Right atrium auricular region (tissue), 2 donors: Measurements from ENCODE around the gene CEP131. TPM values are rescaled to one million over a fixed set of nuclear protein-coding genes. Genes with fewer than 3 reads are reported as not detected.
"Not testable (repeated sequence)": the region's sequence is repeated elsewhere in the genome, so short reads cannot be mapped to it uniquely, and the experiment has no call there.

ENCODE experiments used
- DNase-seq: peaks from one replicate; pipeline ENCODE4 v3.0.0-alpha.2; 2019; ENCODE audit warnings: low spot score
- H3K27ac ChIP-seq, 2 donors: fragments of 200-600 bp; sonication (generic); 1 replicate in 1 of 2; 2 replicates in 1 of 2; pipeline ENCODE4 v1.5.1; 2016 to 2019
- H3K27me3 ChIP-seq, 2 donors: fragments of 200-600 bp; sonication (generic); one replicate each; pipeline versions ENCODE4 v1.5.1 to v1.6.0; 2017 to 2019
- H3K36me3 ChIP-seq: fragments of 200-600 bp; sonication (generic); one replicate; pipeline ENCODE4 v1.5.1; 2016
- H3K4me1 ChIP-seq, 2 donors: fragments of 200-600 bp; sonication (generic); one replicate each; pipeline versions ENCODE4 v1.5.1 to v1.6.0; 2017 to 2019
- H3K4me3 ChIP-seq, 2 donors: fragments of 200-600 bp; sonication (generic); 1 replicate in 1 of 2; 2 replicates in 1 of 2; pipeline ENCODE4 v1.5.1; 2017 to 2019; ENCODE audit warnings: mild to moderate bottlenecking in 1 of 2, moderate library complexity in 1 of 2
- H3K9me3 ChIP-seq, 2 donors: fragments of 200-600 bp; sonication (generic); one replicate each; pipeline ENCODE4 v1.5.1; 2019
- total RNA-seq, 2 donors: library from RNA; depleted of rRNA; stranded (reverse); fragments of >200 nt; gene quantifications; one replicate each; pipeline ENCODE4 v1.1.0, GENCODE V29; 2016
- TF ChIP-seq, protein P1 (sequence below), 2 donors: fragments of 200-600 bp; sonication (generic); IDR thresholded peaks; one replicate each; pipeline ENCODE4 v1.5.1; 2019; ENCODE audit warnings: antibody characterized with exemption in 2 of 2

The CEP131 gene
- total RNA-seq, 2 donors from 2014 or later, result 5.5 to 6.2 TPM

DNA sequence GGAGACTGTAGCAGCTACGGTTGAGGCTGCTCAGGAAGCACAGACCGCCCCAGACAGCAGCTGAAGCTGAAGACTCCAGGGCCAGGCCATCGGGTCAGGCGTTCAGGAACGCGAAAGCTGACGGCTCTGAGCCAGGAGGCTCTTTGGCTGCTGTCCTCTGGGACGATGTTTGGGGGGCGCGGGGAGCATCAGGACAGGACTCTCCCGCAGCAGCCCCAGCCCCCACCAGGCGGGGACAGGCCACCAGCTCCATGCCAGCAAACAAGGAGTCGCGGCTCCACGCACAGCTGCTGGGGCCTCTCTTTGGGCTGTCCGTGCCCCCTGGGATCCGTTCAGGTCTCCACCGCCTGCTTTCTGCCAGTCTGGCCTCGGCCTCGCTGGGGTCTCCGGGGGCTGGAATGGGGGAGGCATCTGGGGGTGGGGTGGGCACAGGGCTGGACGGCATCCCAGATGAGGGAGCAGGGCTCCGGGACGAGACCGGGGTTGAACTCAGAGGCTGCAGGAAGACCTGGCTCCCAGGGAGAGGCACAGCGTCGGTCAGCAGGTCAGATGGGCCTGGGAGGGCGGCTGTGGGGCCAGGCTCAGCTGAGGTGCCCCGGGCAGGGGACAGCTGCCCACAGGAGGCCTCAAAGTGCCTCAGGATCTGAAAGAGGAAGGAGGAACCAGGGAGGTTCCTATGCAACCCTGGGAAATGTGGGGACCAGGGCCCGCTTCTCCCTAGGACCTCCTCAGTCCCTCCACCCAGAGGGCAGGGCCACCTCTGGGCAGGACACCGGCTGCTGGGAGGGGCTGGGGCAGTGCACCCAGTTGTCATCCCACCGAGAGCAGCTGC is 6.3 kb upstream of the CEP131 start:
- Histone ChIP-seq H3K36me3 (peaks cover 26% of the 10 kb centered on the region), H3K4me3 (no peak overlapping the region), H3K9me3 (no peaks in the 10 kb centered on the region), H3K4me1 (no peaks in the 10 kb centered on the region), H3K27me3 (no peaks in the 10 kb centered on the region), H3K27ac (no peak overlapping the region)
- no peak for DNase-seq
- TF ChIP-seq, protein P1, sequence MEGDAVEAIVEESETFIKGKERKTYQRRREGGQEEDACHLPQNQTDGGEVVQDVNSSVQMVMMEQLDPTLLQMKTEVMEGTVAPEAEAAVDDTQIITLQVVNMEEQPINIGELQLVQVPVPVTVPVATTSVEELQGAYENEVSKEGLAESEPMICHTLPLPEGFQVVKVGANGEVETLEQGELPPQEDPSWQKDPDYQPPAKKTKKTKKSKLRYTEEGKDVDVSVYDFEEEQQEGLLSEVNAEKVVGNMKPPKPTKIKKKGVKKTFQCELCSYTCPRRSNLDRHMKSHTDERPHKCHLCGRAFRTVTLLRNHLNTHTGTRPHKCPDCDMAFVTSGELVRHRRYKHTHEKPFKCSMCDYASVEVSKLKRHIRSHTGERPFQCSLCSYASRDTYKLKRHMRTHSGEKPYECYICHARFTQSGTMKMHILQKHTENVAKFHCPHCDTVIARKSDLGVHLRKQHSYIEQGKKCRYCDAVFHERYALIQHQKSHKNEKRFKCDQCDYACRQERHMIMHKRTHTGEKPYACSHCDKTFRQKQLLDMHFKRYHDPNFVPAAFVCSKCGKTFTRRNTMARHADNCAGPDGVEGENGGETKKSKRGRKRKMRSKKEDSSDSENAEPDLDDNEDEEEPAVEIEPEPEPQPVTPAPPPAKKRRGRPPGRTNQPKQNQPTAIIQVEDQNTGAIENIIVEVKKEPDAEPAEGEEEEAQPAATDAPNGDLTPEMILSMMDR (IDR thresholded peaks at IDR 0.05), result no peak

DNA sequence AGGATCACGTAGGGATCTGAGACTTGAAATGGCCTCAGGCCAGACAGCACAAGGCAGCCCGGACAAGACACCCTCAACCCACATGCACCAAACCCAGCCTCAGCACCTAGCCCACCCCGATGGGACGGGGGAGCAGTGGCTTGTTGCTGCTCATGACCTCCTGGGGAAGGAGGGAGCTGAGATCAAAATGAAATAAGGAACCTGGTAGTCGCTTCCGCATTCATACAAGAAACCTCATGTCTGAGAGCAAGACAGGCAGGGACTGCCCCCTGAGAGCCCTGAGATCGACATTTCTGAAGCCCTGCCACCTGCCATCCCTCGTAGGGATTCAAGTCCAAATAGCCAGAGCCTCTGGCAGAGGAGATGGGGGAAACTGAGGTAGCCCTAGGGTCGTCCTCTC is 5.7 kb upstream of the CEP131 start:
- H3K27ac ChIP-seq, result no peak overlapping the region
- TF ChIP-seq, protein P1 (IDR thresholded peaks at IDR 0.05), result no peak
- H3K27me3 ChIP-seq, result no peaks in the 10 kb centered on the region
- DNase-seq, result no peak
- H3K36me3 ChIP-seq, result peaks cover 26% of the 10 kb centered on the region
- H3K4me3 ChIP-seq, result no peak overlapping the region
- H3K4me1 ChIP-seq, result peaks cover 0 to 6% of the 10 kb centered on the region in 2 donors
- no peaks in the 10 kb centered on the region for H3K9me3 ChIP-seq

DNA sequence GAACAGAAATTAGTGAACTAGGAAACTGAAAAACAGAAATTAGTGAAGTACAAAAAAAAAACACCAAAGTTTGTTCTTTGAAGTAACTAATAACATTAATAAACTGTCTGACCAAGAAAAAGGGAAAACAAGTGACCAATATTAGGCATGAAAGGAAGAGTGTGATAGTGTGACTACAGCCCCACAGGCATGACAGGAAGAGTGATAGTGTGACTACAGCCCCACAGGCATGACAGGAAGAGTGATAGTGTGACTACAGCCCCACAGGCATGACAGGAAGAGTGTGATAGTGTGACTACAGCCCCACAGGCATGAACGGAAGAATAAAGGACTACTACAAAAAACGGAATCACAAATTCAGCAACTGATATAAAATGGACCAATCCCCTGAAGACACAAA is 4.9 kb upstream of the CEP131 start:
- not testable (repeated sequence) for DNase-seq

DNA sequence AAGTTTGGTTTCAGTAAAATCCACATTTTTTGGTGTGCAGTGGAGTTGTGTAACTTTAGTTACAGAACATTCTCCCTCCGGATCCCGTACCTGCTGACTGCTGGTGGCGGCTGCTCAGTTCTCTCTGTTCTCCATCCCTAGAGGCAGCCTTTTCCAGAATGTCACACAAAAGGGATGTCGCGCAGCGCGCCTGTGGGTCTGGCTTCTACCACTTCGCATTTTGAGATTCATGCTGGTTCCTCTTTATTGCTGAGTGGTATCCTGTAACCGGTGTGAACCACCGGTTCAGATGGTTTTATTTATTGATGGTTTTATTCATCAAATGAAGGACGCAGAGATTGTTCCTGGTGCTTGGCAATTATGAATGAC is 981 bp upstream of the CEP131 start:
- no peaks in the 10 kb centered on the region for H3K27me3 ChIP-seq
- peaks cover 0 to 25% of the 10 kb centered on the region in 2 donors for H3K4me1 ChIP-seq
- H3K27ac ChIP-seq, result no peak overlapping the region
- H3K36me3 ChIP-seq, result no peaks in the 10 kb centered on the region
- no peak for DNase-seq
- H3K9me3 ChIP-seq, result no peaks in the 10 kb centered on the region
- H3K4me3 ChIP-seq, result peak overlapping the region in 1 of 2 donors; percentile 88
- TF ChIP-seq, protein P1 (IDR thresholded peaks at IDR 0.05), result no peak

More for the DNA sequence above, 4.9 kb upstream of the CEP131 start:
- H3K36me3 ChIP-seq, result peaks cover 18% of the 10 kb centered on the region
- H3K4me3 ChIP-seq, H3K27me3 ChIP-seq, H3K9me3 ChIP-seq, H3K4me1 ChIP-seq, H3K27ac ChIP-seq: not testable (repeated sequence)

DNA sequence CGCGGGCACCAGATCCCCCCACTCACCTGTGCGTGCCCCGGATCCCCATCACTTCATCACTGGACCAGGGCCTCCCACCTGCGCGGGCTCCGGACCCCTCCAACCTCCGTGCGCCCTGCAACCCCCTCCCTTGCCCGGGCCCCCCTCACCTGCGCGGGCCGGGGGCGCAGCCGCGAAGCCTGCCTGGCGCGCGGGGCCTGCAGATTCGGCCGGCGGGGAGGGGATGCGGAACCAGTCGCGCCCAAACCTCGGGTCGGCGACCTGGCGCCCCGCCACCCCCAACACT is 202 bp downstream of the CEP131 start:
- H3K27me3 ChIP-seq, result no peaks in the 10 kb centered on the region
- H3K9me3 ChIP-seq, result no peaks in the 10 kb centered on the region
- peaks cover 0 to 25% of the 10 kb centered on the region in 2 donors for H3K4me1 ChIP-seq
- peak overlapping the region; percentile 65 to 88 for H3K4me3 ChIP-seq
- TF ChIP-seq, protein P1 (IDR thresholded peaks at IDR 0.05), result no peak
- H3K36me3 ChIP-seq, result no peaks in the 10 kb centered on the region
- H3K27ac ChIP-seq, result no peak overlapping the region
- no peak for DNase-seq

DNA sequence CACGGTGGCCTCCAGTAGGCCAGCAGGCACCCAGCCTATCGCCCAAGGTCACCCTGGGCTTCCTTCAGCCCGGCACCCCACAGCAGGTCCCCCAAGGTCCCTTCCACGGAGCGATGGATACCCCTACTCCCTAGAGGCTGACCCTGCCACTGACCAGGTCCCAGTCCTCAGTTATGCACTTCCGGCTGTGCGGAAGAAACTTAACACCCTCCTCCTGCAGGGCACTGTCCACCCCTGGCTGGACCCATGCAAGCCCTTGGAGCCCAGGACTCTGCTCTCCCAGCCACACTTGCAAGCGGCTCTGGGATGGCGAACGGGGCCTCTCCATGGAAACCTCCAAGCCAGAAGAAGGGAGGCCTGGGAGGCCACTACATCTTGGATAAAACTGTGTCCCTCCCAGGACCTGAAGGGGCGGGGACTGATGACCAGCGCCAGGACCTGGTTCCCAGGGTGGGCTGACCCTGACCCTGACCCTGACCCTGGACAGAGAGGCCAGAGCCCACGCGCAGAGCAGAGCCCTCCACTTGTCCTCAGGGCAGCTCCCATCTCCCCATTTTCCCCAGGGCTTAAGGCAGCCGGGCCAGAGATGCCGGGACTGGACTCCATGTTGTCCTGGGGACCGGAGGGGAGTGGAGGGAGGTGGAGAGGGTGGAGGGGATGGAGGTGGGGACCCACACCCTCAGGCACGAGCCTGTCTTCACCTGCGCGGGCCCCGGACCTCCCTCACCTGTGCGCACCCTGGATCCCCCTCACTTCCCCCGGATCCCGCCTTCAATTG is 734 bp downstream of the CEP131 start:
- no peak overlapping the region for H3K27ac ChIP-seq
- peak overlapping the region; percentile 65 to 88 for H3K4me3 ChIP-seq
- peaks cover 0 to 25% of the 10 kb centered on the region in 2 donors for H3K4me1 ChIP-seq
- no peak for DNase-seq
- no peaks in the 10 kb centered on the region for H3K27me3 ChIP-seq
- TF ChIP-seq, protein P1 (IDR thresholded peaks at IDR 0.05), result no peak
- H3K36me3 ChIP-seq, result no peaks in the 10 kb centered on the region
- no peaks in the 10 kb centered on the region for H3K9me3 ChIP-seq
